ENCODE results near the gene CEACAM16. TPM values are rescaled to one million over a fixed set of nuclear protein-coding genes. Genes with fewer than 3 reads are reported as not detected.

Gene CEACAM16
- total and polyA plus RNA-seq, 7 donors, result 0.03 to 0.08 TPM; not detected in 5

- WGBS, 3 donors, result 87 to 89% (median 87%) methylated on average over 17 of the region's 17 CpGs
- intact Hi-C loops (cut with DNase I), result no loop called here
- Histone ChIP-seq H3K36me3 (ENCODE audit: insufficient read depth in 1 of 2, low read depth in 1 of 2) (no peaks in the 10 kb centered on the region), H3K27ac (no peak overlapping the region), H3K27me3 (ENCODE audit: insufficient read depth in 3 of 3, low read length in 2 of 3) (no peaks in the 10 kb centered on the region), H3K4me3 (no peak overlapping the region), H3K4me1 (no peaks in the 10 kb centered on the region), H3K9me3 (no peaks in the 10 kb centered on the region)
- no peak for TF ChIP-seq CTCF (IDR thresholded peaks at IDR 0.05)
- DNase-seq (no peak), ATAC-seq (no peak)
Measured at GRCh38 chr19:44702551-44703176, 3.7 kb downstream of the CEACAM16 start.

- no peak overlapping the region for H3K4me3 ChIP-seq
- H3K27ac ChIP-seq, result no peak overlapping the region
- TF ChIP-seq CTCF (IDR thresholded peaks at IDR 0.05), result no peak
- ATAC-seq (no peak), DNase-seq (no peak)
- H3K36me3 ChIP-seq (ENCODE audit: insufficient read depth in 1 of 2, low read depth in 1 of 2), result no peaks in the 10 kb centered on the region
- no peaks in the 10 kb centered on the region for H3K9me3 ChIP-seq
- intact Hi-C loops (cut with DNase I), result no loop called here
- no peaks in the 10 kb centered on the region for H3K4me1 ChIP-seq
- no peaks in the 10 kb centered on the region for H3K27me3 ChIP-seq (ENCODE audit: insufficient read depth in 3 of 3, low read length in 2 of 3)
- 90 to 91% (median 90%) methylated on average over 28 of the region's 28 CpGs for WGBS, 3 donors
Measured at GRCh38 chr19:44703336-44704078, 4.6 kb downstream of the CEACAM16 start.

GRCh38 chr19:44704982-44705381, 6.0 kb downstream of the CEACAM16 start:
- intact Hi-C loops (cut with DNase I), result no loop called here
- ATAC-seq (no peak), DNase-seq (no peak)
- TF ChIP-seq CTCF (IDR thresholded peaks at IDR 0.05), result no peak
- 88 to 97% (median 96%) methylated on average over 1 of the region's 1 CpG for WGBS, 3 donors
- Histone ChIP-seq H3K36me3 (ENCODE audit: insufficient read depth in 1 of 2, low read depth in 1 of 2) (no peaks in the 10 kb centered on the region), H3K4me3 (no peak overlapping the region), H3K4me1 (no peaks in the 10 kb centered on the region), H3K27ac (no peak overlapping the region), H3K9me3 (no peaks in the 10 kb centered on the region), H3K27me3 (ENCODE audit: insufficient read depth in 3 of 3, low read length in 2 of 3) (no peaks in the 10 kb centered on the region)

GRCh38 chr19:44705502-44706010, 6.6 kb downstream of the CEACAM16 start:
- Histone ChIP-seq H3K27ac (no peak overlapping the region), H3K36me3 (ENCODE audit: insufficient read depth in 1 of 2, low read depth in 1 of 2) (no peaks in the 10 kb centered on the region), H3K4me1 (no peaks in the 10 kb centered on the region), H3K9me3 (no peaks in the 10 kb centered on the region), H3K27me3 (ENCODE audit: insufficient read depth in 3 of 3, low read length in 2 of 3) (no peaks in the 10 kb centered on the region), H3K4me3 (no peak overlapping the region)
- intact Hi-C loops (cut with DNase I), result no loop called here
- no peak for DNase-seq
- TF ChIP-seq CTCF (IDR thresholded peaks at IDR 0.05), result no peak
- 68 to 74% (median 69%) methylated on average over 12 of the region's 12 CpGs for WGBS, 3 donors
- no peak for ATAC-seq

Measured in psoas muscle (tissue), 8 donors.